PC-9 (cell line): ENCODE data around the gene RIPOR2.

Experiments
- CTCF ChIP-seq: fragments of 200-600 bp; sonication (generic); conservative IDR thresholded peaks from 2 replicates; pipeline ENCODE4 v1.6.1; 2017; ENCODE audit warnings: mixed run types, antibody characterized with exemption, mild to moderate bottlenecking, moderate library complexity
- EZH2 ChIP-seq: fragments of 200-600 bp; sonication (generic); IDR thresholded peaks from 2 replicates; pipeline ENCODE4 v1.8.0; 2017; ENCODE audit warnings: antibody characterized with exemption, low read depth

- TF ChIP-seq CTCF (no peak), EZH2 (no peak)
These were observed 25.3 kb upstream of the RIPOR2 start for GRCh38 chr6:24960991-24961475.
